Activated naive CD8-positive, alpha-beta T cell treated with anti-CD3 and anti-CD28 coated beads, Interleukin-2, amount 50 U/mL, for 24 hours (primary cell): ENCODE measurements around the gene GRHPR.
"Not testable (repeated sequence)": the region's sequence is repeated elsewhere in the genome, so short reads cannot be mapped to it uniquely, and the experiment has no call there.

Experiments used
- ATAC-seq: fragments of 150-1000 bp; cut with Tn5 transposase; one replicate; pipeline ENCODE4 v1.10.0; 2021
- DNase-seq: peaks from one replicate; pipeline ENCODE4 v3.0.0; 2021
- H3K27ac Mint-ChIP-seq: one replicate; pipeline ENCODE4 v1.8.0; 2021; ENCODE audit warnings: mild to moderate bottlenecking, mixed read lengths
- H3K27me3 Mint-ChIP-seq: one replicate; pipeline ENCODE4 v1.8.0; 2021; ENCODE audit warnings: mixed read lengths
- H3K36me3 Mint-ChIP-seq: one replicate; pipeline ENCODE4 v1.8.0; 2021; ENCODE audit warnings: low read depth, mixed read lengths
- H3K4me1 Mint-ChIP-seq: one replicate; pipeline ENCODE4 v1.8.0; 2021; ENCODE audit warnings: mixed read lengths
- H3K4me3 Mint-ChIP-seq: one replicate; pipeline ENCODE4 v1.8.0; 2021; ENCODE audit warnings: mild to moderate bottlenecking, moderate library complexity, mixed read lengths
- H3K9me3 Mint-ChIP-seq: one replicate; pipeline ENCODE4 v1.8.0; 2021; ENCODE audit warnings: mixed read lengths

Gene GRHPR

DNA sequence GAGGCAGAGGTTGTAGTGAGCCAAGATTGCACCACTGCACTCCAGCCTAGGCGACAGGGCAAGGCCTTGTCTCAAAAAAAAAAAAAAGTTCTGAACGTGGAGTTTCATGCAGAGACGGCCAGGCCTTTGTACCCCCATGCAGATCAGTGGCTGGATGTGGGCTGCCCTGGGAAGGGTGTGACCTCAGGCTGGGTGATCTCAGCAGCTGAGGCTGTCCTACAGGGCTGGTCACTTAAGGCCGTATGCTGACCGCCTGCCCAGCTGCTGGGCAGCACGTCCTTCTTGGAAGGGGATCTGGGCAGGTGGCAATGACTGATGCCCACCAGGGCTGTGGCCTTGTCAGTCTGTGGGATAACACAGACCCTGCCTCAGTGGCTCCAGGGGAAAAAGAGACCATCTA, 37.2 kb upstream of the GRHPR start:
- Mint-ChIP-seq H3K36me3 (no peaks in the 10 kb centered on the region), H3K27me3 (peaks cover 2% of the 10 kb centered on the region), H3K27ac (no peak overlapping the region), H3K4me3 (no peak overlapping the region), H3K4me1 (peaks cover 12% of the 10 kb centered on the region), H3K9me3 (no peaks in the 10 kb centered on the region)
- ATAC-seq (no peak), DNase-seq (no peak)

DNA sequence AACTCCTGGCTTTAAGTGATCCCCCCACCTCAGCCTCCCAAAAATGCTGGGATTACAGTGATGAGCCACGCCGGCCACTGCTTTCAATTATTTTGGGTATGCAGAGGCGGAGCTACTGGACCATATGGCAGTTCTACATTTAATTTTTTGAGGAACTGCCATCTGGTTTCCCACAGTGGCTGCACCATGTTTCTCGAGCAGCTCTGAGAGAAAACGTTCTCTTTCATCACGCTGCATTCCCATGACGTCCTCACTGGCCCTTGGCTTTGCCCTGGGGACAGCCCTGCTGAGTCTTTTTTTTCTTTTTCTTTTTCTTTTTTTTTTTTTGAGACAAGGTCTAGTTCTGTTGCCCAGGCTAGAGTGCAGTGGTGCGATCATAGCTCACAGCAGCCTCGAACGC, 35.5 kb upstream of the GRHPR start:
- H3K36me3 Mint-ChIP-seq: no peaks in the 10 kb centered on the region
- no peaks in the 10 kb centered on the region for H3K9me3 Mint-ChIP-seq
- DNase-seq (no peak), ATAC-seq (no peak)
- no peaks in the 10 kb centered on the region for H3K27me3 Mint-ChIP-seq
- H3K27ac Mint-ChIP-seq: no peak overlapping the region
- H3K4me1 Mint-ChIP-seq: peaks cover 17% of the 10 kb centered on the region
- H3K4me3 Mint-ChIP-seq: no peak overlapping the region

DNA sequence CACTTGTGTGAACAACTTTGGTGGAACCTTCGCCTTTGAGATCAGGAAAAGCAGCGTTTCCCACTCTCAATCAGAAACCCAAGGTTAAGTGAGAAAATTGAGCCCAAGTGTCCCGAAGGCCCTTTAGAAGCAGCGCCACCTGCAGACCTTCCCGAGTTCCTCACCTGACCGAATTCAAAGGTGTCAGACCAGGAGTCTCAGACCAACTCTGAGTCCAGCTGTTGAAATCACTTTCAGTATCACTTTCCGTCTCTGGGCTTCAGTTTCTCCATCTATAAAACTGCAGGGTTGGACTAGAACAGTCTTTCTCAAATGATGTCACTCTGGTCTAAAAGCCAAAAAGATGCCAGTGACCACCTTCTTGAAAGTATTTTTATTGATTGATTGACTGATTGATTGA, 31.7 kb upstream of the GRHPR start:
- peaks cover 9% of the 10 kb centered on the region for H3K4me1 Mint-ChIP-seq
- H3K36me3 Mint-ChIP-seq: no peaks in the 10 kb centered on the region
- no peak overlapping the region for H3K27ac Mint-ChIP-seq
- no peak overlapping the region for H3K4me3 Mint-ChIP-seq
- DNase-seq: peak; percentile 47
- H3K9me3 Mint-ChIP-seq: no peaks in the 10 kb centered on the region
- ATAC-seq: peak; percentile 53
- H3K27me3 Mint-ChIP-seq: no peaks in the 10 kb centered on the region

DNA sequence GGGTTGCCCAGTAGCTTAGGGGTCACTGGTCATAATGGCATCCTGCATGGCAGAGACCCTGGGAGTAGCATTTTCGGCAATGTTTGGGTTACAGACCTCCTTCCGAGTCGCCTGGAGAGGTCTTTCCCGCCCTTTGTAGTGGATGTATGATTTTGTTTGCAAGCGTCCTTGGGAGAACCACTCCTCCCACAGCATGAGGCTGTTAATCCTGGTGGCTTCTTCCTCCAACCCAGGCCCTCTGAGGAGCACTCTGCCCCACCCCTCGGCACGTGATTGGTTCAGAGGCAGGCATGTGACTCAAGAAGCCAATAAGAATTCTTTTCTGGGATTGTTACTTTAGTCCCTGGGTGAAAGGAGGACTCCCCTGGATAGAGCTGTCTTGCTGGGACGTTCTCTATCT, 30.2 kb upstream of the GRHPR start:
- Mint-ChIP-seq H3K27ac (no peak overlapping the region), H3K27me3 (no peaks in the 10 kb centered on the region), H3K9me3 (no peaks in the 10 kb centered on the region), H3K4me1 (peaks cover 9% of the 10 kb centered on the region), H3K4me3 (no peak overlapping the region), H3K36me3 (no peaks in the 10 kb centered on the region)
- DNase-seq: no peak
- no peak for ATAC-seq

DNA sequence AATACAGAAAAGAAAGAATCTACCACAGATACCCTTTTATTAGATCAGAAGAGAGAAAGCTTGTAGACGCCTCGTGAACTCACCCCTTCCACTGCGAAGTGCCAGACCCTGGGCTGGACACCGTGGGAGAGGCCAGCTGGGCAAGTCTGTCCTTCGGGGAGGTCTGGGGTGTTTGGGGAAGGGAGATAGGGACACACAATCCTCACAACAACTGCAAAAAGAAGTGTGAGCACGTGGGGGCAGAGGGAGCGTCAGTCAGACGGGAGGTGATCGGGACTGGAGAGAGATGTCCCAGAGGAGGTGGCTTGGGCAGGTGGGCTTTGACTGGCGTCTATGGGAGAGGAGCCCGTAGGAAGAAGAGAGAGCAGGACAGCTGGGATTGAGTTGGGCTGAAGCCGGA, 27.3 kb upstream of the GRHPR start:
- Mint-ChIP-seq H3K4me3 (no peak overlapping the region), H3K36me3 (no peaks in the 10 kb centered on the region), H3K4me1 (peaks cover 9% of the 10 kb centered on the region), H3K27ac (no peak overlapping the region), H3K9me3 (no peaks in the 10 kb centered on the region), H3K27me3 (no peaks in the 10 kb centered on the region)
- no peak for DNase-seq
- ATAC-seq: no peak

DNA sequence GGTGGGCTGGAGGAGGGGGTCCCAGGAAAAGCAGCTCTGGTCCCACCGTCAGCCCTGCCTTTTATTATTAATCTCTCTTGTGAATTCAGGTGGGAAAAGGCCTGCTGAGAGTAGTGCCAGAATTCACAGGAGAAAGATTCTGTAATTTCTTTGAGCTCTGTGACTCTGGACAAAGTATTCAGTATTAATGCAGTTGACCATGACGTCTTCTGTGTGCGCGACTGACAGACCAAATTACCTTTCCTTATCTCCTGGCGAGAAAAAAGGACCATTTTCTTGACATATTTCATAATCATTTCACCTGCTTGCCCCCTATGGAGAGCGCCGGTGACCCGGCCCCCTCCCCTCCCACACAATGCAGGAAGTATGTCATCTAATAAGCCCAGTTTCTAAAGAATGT, 26.8 kb upstream of the GRHPR start:
- H3K4me3 Mint-ChIP-seq: no peak overlapping the region
- no peaks in the 10 kb centered on the region for H3K27me3 Mint-ChIP-seq
- ATAC-seq (no peak), DNase-seq (no peak)
- H3K27ac Mint-ChIP-seq: peak overlapping the region; percentile 54
- no peaks in the 10 kb centered on the region for H3K36me3 Mint-ChIP-seq
- H3K9me3 Mint-ChIP-seq: no peaks in the 10 kb centered on the region
- peaks cover 6% of the 10 kb centered on the region for H3K4me1 Mint-ChIP-seq

DNA sequence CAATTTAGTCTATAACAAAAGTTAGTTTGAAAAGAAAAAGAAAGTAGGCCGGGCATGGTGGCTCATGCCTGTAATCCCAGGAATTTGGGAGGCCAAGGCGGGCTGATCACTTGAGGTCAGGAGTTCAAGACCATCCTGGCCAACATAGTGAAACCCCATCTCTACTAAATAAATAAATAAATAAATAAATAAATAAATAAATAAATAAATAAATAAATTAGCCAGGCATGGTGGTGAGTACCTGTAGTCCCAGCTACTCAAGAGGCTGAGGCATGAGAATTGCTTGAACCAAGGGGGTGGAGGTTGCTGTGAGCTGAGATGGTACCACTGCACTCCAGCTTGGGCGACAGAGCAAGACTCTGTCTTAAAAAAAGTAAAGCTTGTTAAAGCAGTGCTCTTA, 24.5 kb upstream of the GRHPR start:
- not testable (repeated sequence) for H3K4me1 Mint-ChIP-seq, H3K27me3 Mint-ChIP-seq, H3K36me3 Mint-ChIP-seq, H3K4me3 Mint-ChIP-seq, H3K9me3 Mint-ChIP-seq, ATAC-seq, DNase-seq, H3K27ac Mint-ChIP-seq

DNA sequence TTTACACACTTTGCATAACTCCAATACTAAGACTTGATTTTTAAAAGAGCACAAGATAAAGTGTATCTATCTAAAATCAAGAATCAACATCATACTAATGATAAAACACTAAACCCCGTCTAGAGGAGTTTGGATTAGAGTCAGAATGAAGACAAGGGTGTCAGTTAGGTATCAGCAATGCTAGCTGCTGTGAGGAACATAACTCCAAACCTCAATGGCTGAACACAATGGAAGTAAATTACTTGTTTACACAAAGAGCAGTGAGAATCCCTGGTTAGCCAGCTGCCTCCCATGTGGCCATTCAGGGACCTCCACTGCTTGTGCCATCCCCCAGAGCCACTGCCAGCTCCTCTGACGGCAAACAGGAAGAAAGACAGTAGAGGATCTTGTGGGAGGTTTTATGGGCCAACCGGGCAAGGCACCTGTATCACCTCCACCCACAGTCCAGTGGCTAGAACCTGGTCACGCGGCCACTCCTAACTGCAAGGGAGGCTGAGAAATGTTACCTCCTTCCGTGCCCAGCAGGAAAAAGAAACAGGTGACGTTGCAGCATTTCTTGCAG, 24.0 kb upstream of the GRHPR start:
- Mint-ChIP-seq H3K36me3 (no peaks in the 10 kb centered on the region), H3K4me3 (no peak overlapping the region), H3K27ac (no peak overlapping the region), H3K4me1 (peaks cover 12% of the 10 kb centered on the region), H3K9me3 (no peaks in the 10 kb centered on the region), H3K27me3 (no peaks in the 10 kb centered on the region)
- ATAC-seq (no peak), DNase-seq (no peak)

DNA sequence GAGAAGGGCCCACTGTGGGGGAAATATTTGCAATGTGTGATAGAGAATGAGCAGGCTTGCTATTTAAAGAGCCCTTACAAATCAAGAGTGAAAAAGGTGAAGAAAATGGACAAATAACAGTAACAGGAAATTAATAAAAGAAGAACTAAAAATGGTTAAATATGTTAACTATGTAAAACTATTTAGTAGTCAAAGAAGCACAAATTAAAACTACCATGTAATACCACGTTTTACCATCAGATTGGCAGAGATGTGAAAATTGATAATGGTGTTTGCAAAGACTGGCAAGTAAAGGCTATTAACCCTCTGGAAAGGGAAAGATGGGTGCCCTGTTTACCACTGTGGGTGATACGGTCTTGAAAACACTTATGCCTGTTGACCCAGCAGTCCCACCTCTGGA, 23.2 kb upstream of the GRHPR start:
- Mint-ChIP-seq H3K36me3 (no peaks in the 10 kb centered on the region), H3K4me3 (no peak overlapping the region), H3K27me3 (no peaks in the 10 kb centered on the region), H3K4me1 (peaks cover 16% of the 10 kb centered on the region), H3K27ac (peak overlapping the region; percentile 30), H3K9me3 (no peaks in the 10 kb centered on the region)
- DNase-seq (no peak), ATAC-seq (no peak)

DNA sequence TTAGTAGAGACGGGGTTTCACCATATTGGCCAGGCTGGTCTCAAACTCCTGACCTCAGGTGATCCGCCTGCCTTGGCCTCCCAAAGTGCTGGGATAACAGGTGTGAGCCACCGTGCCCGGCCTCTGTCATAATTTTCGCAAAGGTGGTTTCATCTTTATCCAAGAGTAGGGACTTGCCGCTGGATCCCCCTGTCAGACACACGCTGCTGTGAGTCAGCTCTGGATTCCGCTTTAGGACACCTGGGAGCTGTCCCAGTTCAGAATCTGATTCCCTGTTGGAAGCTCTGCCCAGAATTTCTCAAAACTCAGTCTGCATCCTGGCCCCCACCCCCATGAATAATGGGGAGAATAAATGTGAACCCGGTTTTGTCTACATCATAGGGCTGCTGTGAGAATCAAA, 17.9 kb upstream of the GRHPR start:
- DNase-seq: no peak
- Mint-ChIP-seq H3K27ac (peak overlapping the region; percentile 31), H3K36me3 (peaks cover 2% of the 10 kb centered on the region), H3K27me3 (no peaks in the 10 kb centered on the region), H3K4me1 (peaks cover 43% of the 10 kb centered on the region), H3K9me3 (no peaks in the 10 kb centered on the region), H3K4me3 (no peak overlapping the region)
- no peak for ATAC-seq

DNA sequence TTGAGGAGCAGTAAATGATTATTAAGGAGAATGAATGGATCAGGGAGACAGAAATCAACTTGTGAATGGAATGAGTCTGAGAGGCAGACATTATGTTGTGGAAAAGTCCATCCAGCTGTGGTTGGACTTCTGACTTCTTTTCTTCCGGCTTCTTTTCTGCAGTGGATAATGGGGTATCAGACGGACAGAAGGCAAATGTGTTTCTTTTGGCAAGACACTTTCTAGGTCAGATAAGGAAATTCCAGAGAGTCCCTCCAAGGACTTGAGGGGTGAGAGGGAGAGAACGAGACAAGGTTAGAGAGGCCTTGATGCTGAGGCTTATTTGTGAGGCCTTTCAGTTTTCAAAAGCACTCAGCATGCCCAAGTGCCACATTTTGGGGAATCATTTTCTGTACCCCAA, 17.1 kb upstream of the GRHPR start:
- no peak overlapping the region for H3K4me3 Mint-ChIP-seq
- H3K27me3 Mint-ChIP-seq: no peaks in the 10 kb centered on the region
- peaks cover 2% of the 10 kb centered on the region for H3K36me3 Mint-ChIP-seq
- H3K9me3 Mint-ChIP-seq: no peaks in the 10 kb centered on the region
- DNase-seq: no peak
- H3K4me1 Mint-ChIP-seq: peaks cover 50% of the 10 kb centered on the region
- no peak for ATAC-seq
- no peak overlapping the region for H3K27ac Mint-ChIP-seq

DNA sequence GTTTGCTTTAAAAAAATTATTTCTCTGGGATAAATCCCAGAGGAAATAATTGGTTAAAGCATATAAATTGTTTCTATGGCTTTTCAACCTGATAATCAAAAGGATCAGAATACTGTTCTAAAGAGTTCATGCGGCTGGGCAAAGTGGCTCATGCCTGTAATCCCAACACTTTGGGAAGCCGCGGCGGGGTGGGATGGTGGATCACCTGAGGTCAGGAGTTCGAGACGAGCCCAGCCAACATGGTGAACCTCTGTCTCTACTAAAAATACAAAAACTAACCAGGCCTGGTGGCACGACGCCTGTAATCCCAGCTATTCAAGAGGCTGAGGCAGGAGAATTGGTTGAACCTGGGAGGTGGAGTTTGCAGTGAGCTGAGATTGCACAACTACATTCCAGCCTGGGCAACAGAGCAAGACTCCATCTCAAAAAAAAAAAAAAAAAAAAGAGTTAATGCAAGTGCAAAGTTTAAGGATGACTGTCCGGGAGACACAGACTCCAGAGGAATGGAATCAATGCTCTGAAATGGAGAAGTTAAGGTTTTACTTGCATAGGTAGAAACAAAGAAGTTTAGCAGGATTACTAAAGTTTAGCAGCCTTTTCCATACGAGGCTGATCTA, 16.6 kb upstream of the GRHPR start:
- H3K27ac Mint-ChIP-seq: peak overlapping the region; percentile 26
- no peaks in the 10 kb centered on the region for H3K27me3 Mint-ChIP-seq
- no peak overlapping the region for H3K4me3 Mint-ChIP-seq
- DNase-seq: no peak
- peaks cover 55% of the 10 kb centered on the region for H3K4me1 Mint-ChIP-seq
- H3K9me3 Mint-ChIP-seq: no peaks in the 10 kb centered on the region
- no peak for ATAC-seq
- H3K36me3 Mint-ChIP-seq: peaks cover 2% of the 10 kb centered on the region

DNA sequence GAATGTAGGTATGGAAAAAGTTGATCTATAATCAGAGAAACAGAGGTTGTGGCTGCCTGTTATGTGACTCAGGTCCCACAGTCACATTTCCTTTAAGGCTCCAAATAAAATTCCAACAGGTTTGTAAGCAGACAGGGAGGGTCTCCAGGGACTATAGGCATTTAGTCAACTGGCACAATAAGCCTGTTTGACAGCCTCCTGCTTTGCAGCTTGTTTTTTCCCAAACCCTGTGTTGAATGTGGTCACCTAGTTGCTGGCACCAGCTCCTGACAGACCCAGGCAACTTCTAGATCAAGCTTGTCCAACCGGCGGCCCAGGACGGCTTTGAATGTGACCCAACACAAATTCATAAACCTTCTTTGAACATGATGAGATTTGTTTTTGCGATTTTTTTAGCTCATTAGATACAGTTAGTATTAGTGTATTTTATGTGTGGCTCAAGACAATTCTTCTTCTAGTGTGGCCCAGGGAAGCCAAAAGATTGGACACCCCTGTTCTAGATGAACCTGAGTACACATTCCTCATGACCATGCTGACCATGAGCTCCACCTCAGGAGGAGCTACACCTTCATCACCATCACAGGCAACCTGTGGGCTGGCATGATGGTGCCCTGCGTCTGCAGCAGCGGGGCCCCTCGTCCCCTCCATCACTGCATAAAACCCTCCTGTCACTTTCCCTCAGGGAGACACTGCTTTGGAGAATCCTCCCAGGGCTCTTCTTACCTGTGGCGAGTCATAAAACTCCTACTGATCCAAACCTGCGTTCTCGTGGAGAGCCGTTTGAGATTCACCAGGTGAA, 15.7 kb upstream of the GRHPR start:
- Mint-ChIP-seq H3K27ac (peak overlapping the region; percentile 26), H3K27me3 (no peaks in the 10 kb centered on the region), H3K9me3 (no peaks in the 10 kb centered on the region), H3K36me3 (peaks cover 2% of the 10 kb centered on the region), H3K4me1 (peaks cover 63% of the 10 kb centered on the region), H3K4me3 (no peak overlapping the region)
- DNase-seq (no peak), ATAC-seq (no peak)

DNA sequence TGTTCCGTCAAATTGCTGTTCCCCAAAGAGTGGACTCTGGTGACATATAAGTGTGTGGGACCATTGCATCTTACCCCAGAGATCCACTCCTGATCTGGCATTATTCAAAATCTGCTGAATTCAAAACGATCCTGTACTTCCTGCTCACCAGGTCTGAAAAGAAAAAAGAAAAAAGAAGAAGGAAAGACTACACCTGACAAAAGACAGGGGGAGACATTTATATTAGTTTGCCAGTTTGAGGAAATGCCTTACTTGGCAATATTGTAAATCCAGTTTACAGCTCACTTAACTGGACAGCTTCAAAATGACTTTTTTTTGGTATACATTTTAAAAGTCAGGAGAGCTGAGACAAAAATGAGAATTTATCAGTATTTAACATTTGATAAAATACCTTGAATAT, 15.0 kb upstream of the GRHPR start:
- peaks cover 68% of the 10 kb centered on the region for H3K4me1 Mint-ChIP-seq
- DNase-seq (no peak), ATAC-seq (no peak)
- H3K36me3 Mint-ChIP-seq: peaks cover 2% of the 10 kb centered on the region
- H3K4me3 Mint-ChIP-seq: no peak overlapping the region
- H3K9me3 Mint-ChIP-seq: no peaks in the 10 kb centered on the region
- no peaks in the 10 kb centered on the region for H3K27me3 Mint-ChIP-seq
- no peak overlapping the region for H3K27ac Mint-ChIP-seq

DNA sequence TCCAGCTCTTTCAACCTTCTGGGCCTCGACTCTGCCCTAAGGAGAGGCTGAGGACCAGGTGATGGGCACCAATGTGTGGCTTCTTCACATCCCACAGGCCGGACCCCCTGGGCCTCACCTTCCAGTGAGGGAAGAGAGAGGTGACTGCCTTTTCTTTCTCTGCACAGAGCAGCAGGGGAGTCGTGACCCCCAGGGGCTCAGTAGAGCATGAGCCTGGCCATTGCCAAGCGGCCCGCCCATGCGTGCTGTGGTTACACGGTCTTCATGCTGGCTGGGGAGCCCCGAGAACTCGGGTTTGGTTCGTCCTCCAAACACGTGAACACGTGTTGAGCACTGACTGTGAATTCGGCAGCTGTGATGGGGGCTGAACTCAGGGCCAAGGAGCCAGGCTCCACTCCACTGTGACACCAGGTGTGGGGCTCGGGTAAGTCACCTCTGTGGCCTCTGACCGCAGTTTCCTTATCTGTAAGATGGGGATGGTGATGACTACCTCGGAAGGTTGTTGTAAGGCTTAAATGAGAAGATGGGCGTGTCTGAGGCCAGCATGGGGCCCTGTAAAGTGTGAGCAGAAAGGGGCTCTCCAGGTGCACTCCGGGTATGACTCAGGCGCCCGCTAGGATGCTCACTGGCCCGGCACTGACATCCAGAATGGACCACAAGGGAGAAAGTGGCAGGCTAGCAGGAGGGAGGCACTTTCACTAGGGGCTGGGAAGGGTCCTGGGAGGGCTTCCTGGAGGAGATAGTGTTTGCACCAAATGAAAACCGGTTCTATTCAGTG, 13.4 kb upstream of the GRHPR start:
- peaks cover 56% of the 10 kb centered on the region for H3K4me1 Mint-ChIP-seq
- H3K27me3 Mint-ChIP-seq: no peaks in the 10 kb centered on the region
- peaks cover 2% of the 10 kb centered on the region for H3K36me3 Mint-ChIP-seq
- no peak overlapping the region for H3K4me3 Mint-ChIP-seq
- peak overlapping the region; percentile 76 for H3K27ac Mint-ChIP-seq
- ATAC-seq: peak; percentile 83
- H3K9me3 Mint-ChIP-seq: no peaks in the 10 kb centered on the region
- DNase-seq: peak; percentile 69
